Suprapubic skin (tissue), 3 donors: ENCODE data around the gene CUBN.

Source experiments
- POLR2AphosphoS5 ChIP-seq, 3 donors: sonication (generic); formaldehyde crosslinking; IDR thresholded peaks; one replicate each; pipeline ENCODE4 v1.6.1; 2017; ENCODE audit warnings: antibody characterized with exemption in 3 of 3
- TF ChIP-seq, protein P1 (sequence below), 2 donors: fragments of 200-600 bp in 1 of 2; fragments of 450-650 bp in 1 of 2; sonication (generic) in 1 of 2; IDR thresholded peaks; one replicate each; pipeline ENCODE4 v1.5.1; 2016 to 2019; ENCODE audit warnings: antibody characterized with exemption in 2 of 2, mild to moderate bottlenecking in 1 of 2, moderate library complexity in 1 of 2

GRCh38 chr10:16975188-16975587 is 154.4 kb downstream of the CUBN start:
- TF ChIP-seq, protein P1, sequence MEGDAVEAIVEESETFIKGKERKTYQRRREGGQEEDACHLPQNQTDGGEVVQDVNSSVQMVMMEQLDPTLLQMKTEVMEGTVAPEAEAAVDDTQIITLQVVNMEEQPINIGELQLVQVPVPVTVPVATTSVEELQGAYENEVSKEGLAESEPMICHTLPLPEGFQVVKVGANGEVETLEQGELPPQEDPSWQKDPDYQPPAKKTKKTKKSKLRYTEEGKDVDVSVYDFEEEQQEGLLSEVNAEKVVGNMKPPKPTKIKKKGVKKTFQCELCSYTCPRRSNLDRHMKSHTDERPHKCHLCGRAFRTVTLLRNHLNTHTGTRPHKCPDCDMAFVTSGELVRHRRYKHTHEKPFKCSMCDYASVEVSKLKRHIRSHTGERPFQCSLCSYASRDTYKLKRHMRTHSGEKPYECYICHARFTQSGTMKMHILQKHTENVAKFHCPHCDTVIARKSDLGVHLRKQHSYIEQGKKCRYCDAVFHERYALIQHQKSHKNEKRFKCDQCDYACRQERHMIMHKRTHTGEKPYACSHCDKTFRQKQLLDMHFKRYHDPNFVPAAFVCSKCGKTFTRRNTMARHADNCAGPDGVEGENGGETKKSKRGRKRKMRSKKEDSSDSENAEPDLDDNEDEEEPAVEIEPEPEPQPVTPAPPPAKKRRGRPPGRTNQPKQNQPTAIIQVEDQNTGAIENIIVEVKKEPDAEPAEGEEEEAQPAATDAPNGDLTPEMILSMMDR (IDR thresholded peaks at IDR 0.05), result no peak
- TF ChIP-seq POLR2AphosphoS5 (IDR thresholded peaks at IDR 0.05), result no peak
